Tibial nerve (tissue), 4 donors: Measurements from ENCODE around the gene PAEP. TPM values are rescaled to one million over a fixed set of nuclear protein-coding genes. Genes with fewer than 3 reads are reported as not detected.

Experiments
- DNase-seq, 2 donors: peaks; one replicate each; pipeline ENCODE4 v3.0.0-alpha.2; 2019; ENCODE audit warnings: low spot score in 2 of 2
- H3K27ac ChIP-seq, 4 donors: fragments of 200-600 bp; sonication (generic) in 3 of 4; one replicate each; pipeline ENCODE4 v1.5.1; 2017 to 2019; ENCODE audit warnings: mild to moderate bottlenecking in 1 of 4
- H3K27me3 ChIP-seq, 2 donors: fragments of 200-600 bp; sonication (generic) in 1 of 2; one replicate each; pipeline versions ENCODE4 v1.5.1 to v1.6.0; 2017 to 2019
- H3K36me3 ChIP-seq, 3 donors: fragments of 200-600 bp; sonication (generic); one replicate each; pipeline ENCODE4 v1.5.1; 2018 to 2019
- H3K4me1 ChIP-seq, 4 donors: fragments of 200-600 bp; sonication (generic) in 3 of 4; one replicate each; pipeline ENCODE4 v1.5.1; 2017 to 2019
- H3K4me3 ChIP-seq, 4 donors: fragments of 200-600 bp; sonication (generic) in 3 of 4; one replicate each; pipeline ENCODE4 v1.5.1; 2017 to 2019; ENCODE audit warnings: mild to moderate bottlenecking in 1 of 4, moderate library complexity in 1 of 4
- H3K9me3 ChIP-seq, 4 donors: fragments of 200-600 bp; sonication (generic) in 3 of 4; one replicate each; pipeline ENCODE4 v1.5.1; 2017 to 2019
- CTCF ChIP-seq, 5 experiments: fragments of 200-600 bp in 3 of 5; fragments of 450-650 bp in 2 of 5; sonication (generic) in 3 of 5; IDR thresholded peaks; one replicate each; pipeline ENCODE4 v1.5.1; 2016 to 2019; ENCODE audit warnings: antibody characterized with exemption in 5 of 5, mild to moderate bottlenecking in 3 of 5, moderate library complexity in 2 of 5
- EP300 ChIP-seq, 2 donors: sonication (generic); formaldehyde crosslinking; IDR thresholded peaks; one replicate each; pipeline ENCODE4 v1.6.1; 2017; ENCODE audit warnings: antibody characterized with exemption in 2 of 2, mild to moderate bottlenecking in 1 of 2
- POLR2A ChIP-seq, 2 donors: fragments of 450-650 bp; IDR thresholded peaks; one replicate each; pipeline ENCODE4 v1.6.1; 2017; ENCODE audit warnings: antibody characterized with exemption in 2 of 2, mild to moderate bottlenecking in 2 of 2, moderate library complexity in 2 of 2
- WGBS, 2 donors: methylation state at CpG; one replicate each; pipeline ENCODE4 v1.1.5; 2018; 5-methylcytosine and 5-hydroxymethylcytosine counted together
- total RNA-seq, 4 donors: library from RNA; depleted of rRNA; stranded (reverse); fragments of >200 nt; gene quantifications; one replicate each; pipeline ENCODE4 v1.1.0, GENCODE V29; 2016

PAEP gene
- total RNA-seq, 4 donors from 2014 or later, result not detected

DNA sequence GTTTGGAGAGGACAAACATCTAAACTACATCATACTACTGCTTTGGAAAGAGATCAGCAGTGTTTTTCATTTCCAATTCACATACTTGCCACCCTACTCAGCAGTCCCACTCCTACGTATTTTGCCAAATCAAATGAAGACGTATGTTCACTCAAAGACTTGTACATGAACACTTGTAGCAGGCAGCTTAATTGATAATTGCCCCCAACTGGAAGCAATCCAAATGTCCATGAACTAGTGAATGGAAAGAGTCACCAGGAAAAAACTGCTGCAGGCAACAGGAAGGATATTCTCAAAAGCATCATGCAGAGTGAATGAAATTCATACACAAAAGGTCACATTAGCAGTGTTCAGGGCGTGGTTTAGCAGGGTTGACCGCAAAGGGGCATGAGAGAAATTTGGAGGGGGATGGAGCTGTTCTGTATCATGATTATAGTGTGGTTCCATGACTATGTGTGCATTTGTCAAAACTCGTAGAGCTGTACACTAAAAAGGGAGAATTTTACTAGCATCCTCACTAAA, 38.8 kb downstream of the PAEP start:
- Histone ChIP-seq H3K4me3 (no peak overlapping the region), H3K36me3 (no peaks in the 10 kb centered on the region), H3K4me1 (no peaks in the 10 kb centered on the region), H3K27ac (no peak overlapping the region), H3K9me3 (peaks cover 0 to 8% (median 0%) of the 10 kb centered on the region in 4 donors), H3K27me3 (peaks cover 0 to 16% of the 10 kb centered on the region in 2 donors)
- TF ChIP-seq POLR2A (IDR thresholded peaks at IDR 0.05), result no peak
- no peak for TF ChIP-seq CTCF (IDR thresholded peaks at IDR 0.05)
- WGBS, 2 donors, result 35 to 38% methylated on average over 5 of the region's 5 CpGs
- no peak for DNase-seq

DNA sequence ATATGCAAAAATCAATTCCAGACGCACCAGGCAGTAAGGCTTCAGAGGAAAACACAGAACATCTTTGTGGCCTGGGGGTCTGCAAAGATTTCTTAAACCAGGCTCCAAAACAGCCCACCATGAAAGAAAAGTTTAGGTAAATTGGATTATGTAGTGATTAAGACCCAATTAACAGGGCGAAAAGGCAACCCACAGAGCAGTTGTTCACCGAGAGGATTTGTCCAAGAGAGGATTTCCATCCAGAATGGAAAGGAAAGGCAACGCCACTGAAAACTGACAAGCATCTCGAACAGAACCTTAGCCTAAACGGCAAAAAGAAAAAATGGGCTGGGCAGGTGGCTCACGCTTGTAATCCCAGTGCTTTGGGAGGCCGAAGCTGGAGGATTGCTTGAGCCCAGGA, 40.4 kb downstream of the PAEP start:
- H3K27me3 ChIP-seq, result peaks cover 0 to 16% of the 10 kb centered on the region in 2 donors
- TF ChIP-seq CTCF (IDR thresholded peaks at IDR 0.05) (no peak), POLR2A (IDR thresholded peaks at IDR 0.05) (no peak), EP300 (IDR thresholded peaks at IDR 0.05) (no peak)
- WGBS, 2 donors, result 80 to 85% methylated on average over 8 of the region's 8 CpGs
- no peak for DNase-seq
- no peaks in the 10 kb centered on the region for H3K9me3 ChIP-seq
- no peaks in the 10 kb centered on the region for H3K36me3 ChIP-seq
- no peak overlapping the region for H3K27ac ChIP-seq
- no peaks in the 10 kb centered on the region for H3K4me1 ChIP-seq
- no peak overlapping the region for H3K4me3 ChIP-seq

GRCh38 chr9:135602789-135603481, 41.4 kb downstream of the PAEP start:
- Histone ChIP-seq H3K4me1 (no peaks in the 10 kb centered on the region), H3K27me3 (peaks cover 0 to 16% of the 10 kb centered on the region in 2 donors), H3K27ac (no peak overlapping the region), H3K36me3 (no peaks in the 10 kb centered on the region), H3K9me3 (no peaks in the 10 kb centered on the region), H3K4me3 (no peak overlapping the region)
- TF ChIP-seq CTCF (IDR thresholded peaks at IDR 0.05) (peak; percentile 39 to 74 (median 49)), POLR2A (IDR thresholded peaks at IDR 0.05) (no peak)
- 49 to 55% methylated on average over 24 of the region's 24 CpGs for WGBS, 2 donors
- DNase-seq, result peak in 1 of 2 donors; percentile 11

DNA sequence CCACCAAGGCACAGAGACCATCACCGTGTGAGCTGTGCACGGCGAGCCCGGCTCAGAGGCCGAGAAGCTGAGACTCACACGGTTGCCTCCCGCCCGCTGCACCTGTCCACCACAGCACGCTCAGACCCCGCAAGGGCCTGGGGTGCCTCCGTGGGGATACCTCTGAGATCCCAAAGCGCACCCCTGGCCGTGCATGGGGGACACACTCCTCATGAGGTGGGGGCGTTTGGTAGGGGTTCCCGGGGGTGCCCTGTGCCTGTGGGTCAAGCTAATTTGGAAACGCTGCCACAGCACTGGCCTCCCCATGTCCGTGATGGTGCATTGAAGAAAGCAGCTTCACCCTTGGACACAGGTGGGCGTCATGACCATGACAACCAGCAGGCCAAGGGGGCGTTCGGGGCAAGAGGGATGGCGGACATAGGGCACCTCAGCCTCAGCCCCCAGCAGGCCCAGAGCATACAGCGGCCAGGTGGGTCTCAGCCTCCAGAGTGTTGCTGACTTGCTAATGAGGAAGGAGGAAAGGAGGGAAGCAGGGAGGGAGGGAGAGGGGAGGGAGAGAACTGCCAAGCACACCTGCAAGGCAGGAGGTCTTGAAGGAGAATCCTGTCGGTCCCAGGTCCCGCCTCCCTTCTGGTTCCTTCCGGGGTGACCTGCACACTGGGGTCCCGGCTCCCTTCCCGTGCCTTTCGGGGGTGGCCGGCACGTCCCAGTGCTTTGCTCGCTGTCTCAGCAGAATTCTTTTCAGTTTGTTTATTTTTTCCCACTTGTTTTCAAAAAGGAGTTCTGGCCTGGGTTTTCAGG, 43.1 kb downstream of the PAEP start:
- no peak overlapping the region for H3K27ac ChIP-seq
- DNase-seq, result no peak
- TF ChIP-seq POLR2A (IDR thresholded peaks at IDR 0.05), result no peak
- TF ChIP-seq EP300 (IDR thresholded peaks at IDR 0.05), result no peak
- no peak for TF ChIP-seq CTCF (IDR thresholded peaks at IDR 0.05)
- WGBS, 2 donors, result 71% methylated on average over 19 to 31 of the region's 31 CpGs
- H3K4me3 ChIP-seq, result no peak overlapping the region
- H3K4me1 ChIP-seq, result no peaks in the 10 kb centered on the region
- peaks cover 0 to 16% of the 10 kb centered on the region in 2 donors for H3K27me3 ChIP-seq
- H3K36me3 ChIP-seq, result no peaks in the 10 kb centered on the region
- no peaks in the 10 kb centered on the region for H3K9me3 ChIP-seq

- Histone ChIP-seq H3K9me3 (no peaks in the 10 kb centered on the region), H3K27me3 (peaks cover 0 to 16% of the 10 kb centered on the region in 2 donors), H3K27ac (no peak overlapping the region), H3K4me3 (no peak overlapping the region), H3K36me3 (no peaks in the 10 kb centered on the region), H3K4me1 (no peaks in the 10 kb centered on the region)
- WGBS, 2 donors, result 59% methylated on average over 6 to 14 of the region's 14 CpGs
- peak in 1 of 2 donors; percentile 4 for DNase-seq
- TF ChIP-seq CTCF (IDR thresholded peaks at IDR 0.05) (no peak), POLR2A (IDR thresholded peaks at IDR 0.05) (no peak), EP300 (IDR thresholded peaks at IDR 0.05) (no peak)
Observed at GRCh38 chr9:135605238-135605781, 43.8 kb downstream of the PAEP start.
